Thyroid gland (tissue), 4 donors: Measurements from ENCODE around the gene RGSL1.

Source experiments
- POLR2A ChIP-seq, 2 donors: fragments of 450-650 bp; IDR thresholded peaks; one replicate each; pipeline ENCODE4 v1.6.1; 2017; ENCODE audit warnings: antibody characterized with exemption in 2 of 2, mild to moderate bottlenecking in 2 of 2, moderate library complexity in 1 of 2
- TF ChIP-seq, protein P1 (sequence below), 6 experiments: fragments of 200-600 bp in 3 of 6; fragments of 450-650 bp in 3 of 6; sonication (generic) in 3 of 6; IDR thresholded peaks; one replicate each; pipeline ENCODE4 v1.5.1; 2016 to 2019; ENCODE audit warnings: antibody characterized with exemption in 6 of 6, mild to moderate bottlenecking in 2 of 6, inconsistent platforms in 1 of 6, moderate library complexity in 1 of 6

- TF ChIP-seq, protein P1, sequence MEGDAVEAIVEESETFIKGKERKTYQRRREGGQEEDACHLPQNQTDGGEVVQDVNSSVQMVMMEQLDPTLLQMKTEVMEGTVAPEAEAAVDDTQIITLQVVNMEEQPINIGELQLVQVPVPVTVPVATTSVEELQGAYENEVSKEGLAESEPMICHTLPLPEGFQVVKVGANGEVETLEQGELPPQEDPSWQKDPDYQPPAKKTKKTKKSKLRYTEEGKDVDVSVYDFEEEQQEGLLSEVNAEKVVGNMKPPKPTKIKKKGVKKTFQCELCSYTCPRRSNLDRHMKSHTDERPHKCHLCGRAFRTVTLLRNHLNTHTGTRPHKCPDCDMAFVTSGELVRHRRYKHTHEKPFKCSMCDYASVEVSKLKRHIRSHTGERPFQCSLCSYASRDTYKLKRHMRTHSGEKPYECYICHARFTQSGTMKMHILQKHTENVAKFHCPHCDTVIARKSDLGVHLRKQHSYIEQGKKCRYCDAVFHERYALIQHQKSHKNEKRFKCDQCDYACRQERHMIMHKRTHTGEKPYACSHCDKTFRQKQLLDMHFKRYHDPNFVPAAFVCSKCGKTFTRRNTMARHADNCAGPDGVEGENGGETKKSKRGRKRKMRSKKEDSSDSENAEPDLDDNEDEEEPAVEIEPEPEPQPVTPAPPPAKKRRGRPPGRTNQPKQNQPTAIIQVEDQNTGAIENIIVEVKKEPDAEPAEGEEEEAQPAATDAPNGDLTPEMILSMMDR (IDR thresholded peaks at IDR 0.05), result no peak
- TF ChIP-seq POLR2A (IDR thresholded peaks at IDR 0.05), result no peak
Observed at GRCh38 chr1:182457844-182458243, 7.9 kb downstream of the RGSL1 start.
